Sigmoid colon (tissue), 7 donors: ENCODE results near the gene DACT3. TPM values are rescaled to one million over a fixed set of nuclear protein-coding genes. Genes with fewer than 3 reads are reported as not detected.
A peak's percentile ranks its signal among the peaks of the same experiment; 100 is the strongest.

Source experiments
- DNase-seq: peaks from one replicate; pipeline ENCODE4 v3.0.0-alpha.2; 2019
- H3K27ac ChIP-seq, 4 donors: fragments of 200-600 bp; sonication (generic); one replicate each; pipeline ENCODE4 v1.5.1; 2016 to 2019; ENCODE audit warnings: mild to moderate bottlenecking in 1 of 4
- H3K27me3 ChIP-seq, 3 donors: fragments of 200-600 bp; sonication (generic); one replicate each; pipeline ENCODE4 v1.5.1; 2019; ENCODE audit warnings: mild to moderate bottlenecking in 1 of 3
- H3K36me3 ChIP-seq, 4 donors: fragments of 200-600 bp; sonication (generic); one replicate each; pipeline ENCODE4 v1.5.1; 2016 to 2019
- H3K4me1 ChIP-seq, 4 donors: fragments of 200-600 bp; sonication (generic); one replicate each; pipeline ENCODE4 v1.5.1; 2017 to 2019
- H3K4me3 ChIP-seq, 4 donors: fragments of 200-600 bp; sonication (generic); one replicate each; pipeline ENCODE4 v1.5.1; 2017 to 2019; ENCODE audit warnings: mild to moderate bottlenecking in 2 of 4, moderate library complexity in 1 of 4
- H3K9me3 ChIP-seq, 4 donors: fragments of 200-600 bp in 3 of 4; sonication (generic) in 3 of 4; one replicate each; pipeline versions ENCODE4 v1.5.1 to v1.6.1; 2013 to 2019
- EP300 ChIP-seq, 4 donors: sonication (generic); formaldehyde crosslinking; IDR thresholded peaks; one replicate each; pipeline ENCODE4 v1.6.1; 2017; ENCODE audit warnings: antibody characterized with exemption in 4 of 4
- POLR2A ChIP-seq, 2 donors: fragments of 450-650 bp; IDR thresholded peaks; one replicate each; pipeline ENCODE4 v1.6.1; 2016; ENCODE audit warnings: antibody characterized with exemption in 2 of 2, mild to moderate bottlenecking in 2 of 2, moderate library complexity in 2 of 2
- POLR2AphosphoS5 ChIP-seq, 4 donors: sonication (generic); formaldehyde crosslinking; IDR thresholded peaks; one replicate each; pipeline ENCODE4 v1.6.1; 2017; ENCODE audit warnings: antibody characterized with exemption in 4 of 4
- WGBS, 2 donors: extraction: QIAGEN DNeasy Blood & Tissue Kit; methylation state at CpG; one replicate each; pipeline ENCODE4 v1.1.7; 2013; 5-methylcytosine and 5-hydroxymethylcytosine counted together
- intact Hi-C: fragments of 100-400 bp; cut with DNase I; formaldehyde crosslinking; loops from one replicate; pipeline ENCODE4 v1.15.1; 2023
- polyA plus RNA-seq, 3 donors: library from polyadenylated mRNA; stranded (reverse); fragments of 200-250 nt; gene quantifications; one replicate each; pipeline ENCODE4 v1.2.3, GENCODE V29; 2013
- total RNA-seq, 4 donors: library from RNA; depleted of rRNA; stranded (reverse); fragments of >200 nt; gene quantifications; one replicate each; pipeline ENCODE4 v1.1.0, GENCODE V29; 2016
- TF ChIP-seq, protein P1 (sequence below), 4 experiments: fragments of 450-650 bp in 3 of 4; fragments of 200-600 bp in 1 of 4; IDR thresholded peaks; one replicate each; pipeline ENCODE4 v1.5.1; 2016 to 2019; ENCODE audit warnings: antibody characterized with exemption in 4 of 4, mild to moderate bottlenecking in 3 of 4, moderate library complexity in 2 of 4
- donor health status: healthy with polysubstance abuse.
- donor health status: Bipolar disorder and iron deficiency.
- donor health status: healthy.

Gene DACT3
- total and polyA plus RNA-seq, 7 donors: 0.46 to 87.2 (median 23.7) TPM

DNA sequence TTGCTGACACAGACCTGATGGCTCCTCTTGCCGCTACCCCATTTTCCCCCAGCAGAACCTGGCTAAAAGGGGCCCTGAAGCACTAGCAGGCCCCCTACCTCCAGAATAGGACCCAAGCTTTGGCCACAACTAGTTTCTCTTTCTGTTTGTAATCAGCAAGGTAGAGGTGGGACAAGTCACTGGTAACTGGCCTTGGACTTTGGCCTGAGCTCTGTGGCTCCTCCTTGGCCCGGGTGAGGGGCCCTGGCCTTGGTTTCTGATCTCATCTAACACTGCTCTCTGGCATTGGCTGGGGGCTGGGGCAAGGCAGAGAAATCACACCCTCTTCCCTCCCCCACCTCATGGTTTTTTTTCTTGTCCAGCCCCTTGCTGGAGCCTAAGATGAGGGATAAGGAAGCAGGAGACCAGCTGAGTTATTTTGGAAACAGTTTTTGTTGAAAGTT is 57.8 kb downstream of the DACT3 start:
- 8 to 33% methylated on average over 2 of the region's 2 CpGs for WGBS, 2 donors
- peaks cover 7 to 26% (median 24%) of the 10 kb centered on the region in 4 donors for H3K36me3 ChIP-seq
- no peaks in the 10 kb centered on the region for H3K27me3 ChIP-seq
- peak overlapping the region; percentile 93 to 95 (median 94) for H3K27ac ChIP-seq
- H3K9me3 ChIP-seq: peaks cover 0 to 2% (median 0%) of the 10 kb centered on the region in 4 donors
- intact Hi-C loops: loop anchor here (10.0 kb wide), 1 partner anchor 252 kb away; the partner anchor contains the start of gene AP2S1
- TF ChIP-seq POLR2A (IDR thresholded peaks at IDR 0.05) (no peak), POLR2AphosphoS5 (IDR thresholded peaks at IDR 0.05) (no peak), EP300 (IDR thresholded peaks at IDR 0.05) (no peak)
- TF ChIP-seq, protein P1, sequence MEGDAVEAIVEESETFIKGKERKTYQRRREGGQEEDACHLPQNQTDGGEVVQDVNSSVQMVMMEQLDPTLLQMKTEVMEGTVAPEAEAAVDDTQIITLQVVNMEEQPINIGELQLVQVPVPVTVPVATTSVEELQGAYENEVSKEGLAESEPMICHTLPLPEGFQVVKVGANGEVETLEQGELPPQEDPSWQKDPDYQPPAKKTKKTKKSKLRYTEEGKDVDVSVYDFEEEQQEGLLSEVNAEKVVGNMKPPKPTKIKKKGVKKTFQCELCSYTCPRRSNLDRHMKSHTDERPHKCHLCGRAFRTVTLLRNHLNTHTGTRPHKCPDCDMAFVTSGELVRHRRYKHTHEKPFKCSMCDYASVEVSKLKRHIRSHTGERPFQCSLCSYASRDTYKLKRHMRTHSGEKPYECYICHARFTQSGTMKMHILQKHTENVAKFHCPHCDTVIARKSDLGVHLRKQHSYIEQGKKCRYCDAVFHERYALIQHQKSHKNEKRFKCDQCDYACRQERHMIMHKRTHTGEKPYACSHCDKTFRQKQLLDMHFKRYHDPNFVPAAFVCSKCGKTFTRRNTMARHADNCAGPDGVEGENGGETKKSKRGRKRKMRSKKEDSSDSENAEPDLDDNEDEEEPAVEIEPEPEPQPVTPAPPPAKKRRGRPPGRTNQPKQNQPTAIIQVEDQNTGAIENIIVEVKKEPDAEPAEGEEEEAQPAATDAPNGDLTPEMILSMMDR (IDR thresholded peaks at IDR 0.05): no peak
- no peak for DNase-seq
- H3K4me3 ChIP-seq: peak overlapping the region; percentile 73 to 97 (median 91)
- H3K4me1 ChIP-seq: peaks cover 0 to 49% (median 44%) of the 10 kb centered on the region in 4 donors

- H3K9me3 ChIP-seq: peaks cover 0 to 2% (median 0%) of the 10 kb centered on the region in 4 donors
- peaks cover 0 to 49% (median 44%) of the 10 kb centered on the region in 4 donors for H3K4me1 ChIP-seq
- DNase-seq: peak; percentile 62
- H3K36me3 ChIP-seq: peaks cover 1 to 20% (median 18%) of the 10 kb centered on the region in 4 donors
- peak overlapping the region; percentile 73 to 97 (median 91) for H3K4me3 ChIP-seq
- intact Hi-C loops: loop anchor here (10.0 kb wide), 1 partner anchor 252 kb away; the partner anchor contains the start of gene AP2S1
- H3K27ac ChIP-seq: peak overlapping the region; percentile 93 to 95 (median 94)
- H3K27me3 ChIP-seq: no peaks in the 10 kb centered on the region
- WGBS, 2 donors: 5 to 14% methylated on average over 23 of the region's 23 CpGs
- TF ChIP-seq EP300 (IDR thresholded peaks at IDR 0.05) (no peak), POLR2A (IDR thresholded peaks at IDR 0.05) (no peak), POLR2AphosphoS5 (IDR thresholded peaks at IDR 0.05) (no peak)
- TF ChIP-seq, protein P1 (IDR thresholded peaks at IDR 0.05): no peak
Measured at GRCh38 chr19:46602392-46603194, 58.4 kb downstream of the DACT3 start.

GRCh38 chr19:46601318-46602224 is 59.4 kb downstream of the DACT3 start, which contains the start of gene CALM3:
TSS of gene CALM3 (plus strand) at chr19:46601330. CDS start at chr19:46601435, 105 bp downstream.
- H3K27me3 ChIP-seq: no peaks in the 10 kb centered on the region
- H3K9me3 ChIP-seq: peaks cover 0 to 2% (median 0%) of the 10 kb centered on the region in 4 donors
- intact Hi-C loops: loop anchor here (10.0 kb wide), 1 partner anchor 253 kb away; the partner anchor contains the start of gene AP2S1
- TF ChIP-seq, protein P1 (IDR thresholded peaks at IDR 0.05): no peak
- TF ChIP-seq POLR2A (IDR thresholded peaks at IDR 0.05): peak; percentile 78 to 87
- peak; percentile 72 to 94 (median 84) for TF ChIP-seq POLR2AphosphoS5 (IDR thresholded peaks at IDR 0.05)
- H3K36me3 ChIP-seq: peaks cover 0 to 10% (median 8%) of the 10 kb centered on the region in 4 donors
- H3K4me3 ChIP-seq: peak within 1 kb of the TSS; percentile 73 to 97 (median 91)
- WGBS, 2 donors: 0 to 1% methylated on average over 51 of the region's 51 CpGs
- H3K4me1 ChIP-seq: peaks cover 0 to 49% (median 44%) of the 10 kb centered on the region in 4 donors
- H3K27ac ChIP-seq: peak within 1 kb of the TSS; percentile 93 to 95 (median 94)
- DNase-seq: peak; percentile 75
